GM13976 (cell line): ENCODE data around the gene FNIP1.

Experiments
- DNase-seq: peaks from one replicate; pipeline ENCODE4 v3.0.0; 2012; ENCODE audit warnings: low spot score
- CTCF ChIP-seq: IDR thresholded peaks from 2 replicates; pipeline ENCODE4 v1.5.1; 2012; ENCODE audit warnings: borderline replicate concordance, mild to moderate bottlenecking; ENCODE audit not compliant: insufficient read depth; ENCODE audit errors: extremely low read depth, missing control alignments, control extremely low read depth
- in situ Hi-C: fragments of 300-500 bp; cut with MboI; formaldehyde crosslinking; loops from one replicate; pipeline ENCODE4 v1.12.0; 2022; ENCODE audit warnings: low sequenced_read_pairs, mixed read lengths, inconsistent platforms; ENCODE audit not compliant: unreplicated experiment

Gene FNIP1

DNA sequence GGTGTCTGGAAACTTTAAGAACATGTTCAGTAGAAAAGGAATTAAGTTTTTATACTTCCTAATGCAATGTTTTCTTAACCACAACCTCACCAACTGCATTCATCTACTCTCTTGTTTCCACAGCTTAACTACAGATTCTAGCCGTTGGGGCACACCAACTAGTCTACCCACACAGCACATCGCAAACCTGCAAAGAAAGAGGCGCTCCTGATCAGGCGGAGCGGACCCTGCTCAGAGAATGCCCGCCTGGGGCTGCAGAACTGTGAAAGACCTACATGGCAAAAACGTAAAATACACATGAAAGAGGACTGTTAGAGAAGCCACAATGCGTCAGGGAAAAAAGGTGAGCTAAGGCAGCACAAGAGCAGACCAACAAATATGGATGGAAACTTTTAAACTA, 86.4 kb downstream of the FNIP1 start:
- in situ Hi-C loops = no loop called here
- no peak for DNase-seq
- no peak for TF ChIP-seq CTCF

- DNase-seq = no peak
- TF ChIP-seq CTCF = no peak
- in situ Hi-C loops = no loop called here
These were observed 87.8 kb downstream of the FNIP1 start for GRCh38 chr5:131709043-131709442.

DNA sequence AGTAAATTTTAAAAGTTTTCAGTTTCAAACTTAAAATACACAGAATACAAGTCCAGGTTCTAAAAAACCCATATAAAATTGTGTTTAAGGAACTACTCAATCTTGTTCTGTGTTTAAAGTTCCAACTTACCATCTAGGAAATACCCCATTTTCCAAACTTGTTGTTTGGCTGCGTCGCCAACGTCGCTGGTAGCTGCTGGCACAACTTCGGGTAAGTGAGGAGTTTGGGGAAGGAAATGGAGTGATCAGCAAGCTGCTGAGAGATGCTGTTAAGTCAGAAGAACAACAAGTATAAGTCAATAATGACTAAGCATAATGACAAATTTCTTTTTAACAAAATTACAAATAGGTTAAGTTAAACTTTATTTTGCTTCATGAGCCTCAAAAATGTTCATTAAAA, 90.5 kb downstream of the FNIP1 start:
- no peak for TF ChIP-seq CTCF
- DNase-seq = no peak
- in situ Hi-C loops = no loop called here

GRCh38 chr5:131694926-131695325, 101.9 kb downstream of the FNIP1 start:
- no peak for DNase-seq
- no peak for TF ChIP-seq CTCF
- in situ Hi-C loops = no loop called here

GRCh38 chr5:131693894-131694293, 102.9 kb downstream of the FNIP1 start:
- no peak for DNase-seq
- in situ Hi-C loops = no loop called here
- TF ChIP-seq CTCF = no peak

DNA sequence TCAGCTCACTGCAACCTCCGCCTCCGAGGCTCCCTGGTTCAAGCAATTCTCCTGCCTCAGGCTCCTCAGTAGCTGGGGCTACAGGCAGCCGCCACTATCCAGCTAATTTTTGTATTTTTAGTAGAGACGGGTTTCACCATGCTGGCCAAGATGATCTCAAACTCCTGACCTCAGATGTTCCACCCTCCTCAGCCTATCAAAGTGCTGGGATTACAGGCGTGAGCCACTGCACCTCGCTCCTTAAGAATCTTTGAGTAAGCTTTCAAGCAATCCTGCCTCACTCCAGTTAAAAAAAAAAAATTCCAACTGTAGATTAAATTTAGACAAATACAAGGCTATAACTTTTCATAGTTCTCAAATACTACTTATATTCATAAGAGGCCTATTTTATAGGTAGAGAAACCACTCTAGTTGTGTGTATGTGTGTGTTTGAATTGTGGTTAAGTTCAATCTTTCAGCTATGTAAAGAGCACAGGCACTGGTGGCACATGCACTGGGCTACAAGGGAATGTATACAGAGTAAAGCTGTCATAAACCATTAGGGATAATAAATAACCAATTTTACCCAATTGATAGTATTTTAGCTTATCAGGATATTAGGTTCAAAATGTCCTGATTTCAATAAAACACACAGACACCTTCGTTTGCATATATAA, 111.2 kb downstream of the FNIP1 start:
- TF ChIP-seq CTCF = no peak
- in situ Hi-C loops = no loop called here
- DNase-seq = no peak
